Measurements from ENCODE around the gene FLNA.
"Not testable (repeated sequence)": the region's sequence is repeated elsewhere in the genome, so short reads cannot be mapped to it uniquely, and the experiment has no call there.

DNA sequence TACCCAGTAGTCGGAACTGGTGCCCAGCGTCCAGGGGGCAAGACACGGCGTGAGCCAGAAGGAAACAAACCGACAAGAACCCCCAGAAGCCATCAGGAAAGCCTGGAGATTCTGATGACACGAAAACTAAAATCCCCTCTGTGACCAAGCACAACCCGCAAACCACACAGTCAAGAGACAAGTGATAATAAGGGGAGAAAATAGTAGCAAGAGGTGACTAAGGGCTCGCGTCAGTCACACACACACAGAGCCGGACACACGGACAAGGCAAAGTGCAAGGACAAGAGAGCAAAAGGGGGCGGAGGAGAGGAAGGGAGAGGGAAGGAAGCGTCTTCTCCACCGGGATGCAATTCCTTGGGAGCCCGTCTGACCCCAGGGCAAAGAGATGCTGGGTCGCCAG is 14.2 kb upstream of the FLNA start:
- TF ChIP-seq, protein P1, sequence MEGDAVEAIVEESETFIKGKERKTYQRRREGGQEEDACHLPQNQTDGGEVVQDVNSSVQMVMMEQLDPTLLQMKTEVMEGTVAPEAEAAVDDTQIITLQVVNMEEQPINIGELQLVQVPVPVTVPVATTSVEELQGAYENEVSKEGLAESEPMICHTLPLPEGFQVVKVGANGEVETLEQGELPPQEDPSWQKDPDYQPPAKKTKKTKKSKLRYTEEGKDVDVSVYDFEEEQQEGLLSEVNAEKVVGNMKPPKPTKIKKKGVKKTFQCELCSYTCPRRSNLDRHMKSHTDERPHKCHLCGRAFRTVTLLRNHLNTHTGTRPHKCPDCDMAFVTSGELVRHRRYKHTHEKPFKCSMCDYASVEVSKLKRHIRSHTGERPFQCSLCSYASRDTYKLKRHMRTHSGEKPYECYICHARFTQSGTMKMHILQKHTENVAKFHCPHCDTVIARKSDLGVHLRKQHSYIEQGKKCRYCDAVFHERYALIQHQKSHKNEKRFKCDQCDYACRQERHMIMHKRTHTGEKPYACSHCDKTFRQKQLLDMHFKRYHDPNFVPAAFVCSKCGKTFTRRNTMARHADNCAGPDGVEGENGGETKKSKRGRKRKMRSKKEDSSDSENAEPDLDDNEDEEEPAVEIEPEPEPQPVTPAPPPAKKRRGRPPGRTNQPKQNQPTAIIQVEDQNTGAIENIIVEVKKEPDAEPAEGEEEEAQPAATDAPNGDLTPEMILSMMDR (IDR thresholded peaks at IDR 0.05; ENCODE audit: low read length): not testable (repeated sequence)
- not testable (repeated sequence) for TF ChIP-seq EZH2 (optimal IDR thresholded peaks at IDR 0.05; ENCODE audit: low read depth, low read length); EZH2phosphoT487 (IDR thresholded peaks at IDR 0.05; ENCODE audit: low read length)
